ENCODE results near the gene OSTF1.

OSTF1 gene

GRCh38 chr9:75169623-75170022 lies 81.3 kb downstream of the OSTF1 start:
- no peak for DNase-seq

- no peak for DNase-seq
Measured at GRCh38 chr9:75170898-75171360, 82.6 kb downstream of the OSTF1 start.

- DNase-seq, result no peak
Measured at GRCh38 chr9:75175395-75175794, 87.1 kb downstream of the OSTF1 start.

GRCh38 chr9:75176037-75176436 lies 87.7 kb downstream of the OSTF1 start:
- DNase-seq, result no peak

- DNase-seq, result no peak
Measured at GRCh38 chr9:75181750-75182149, 93.4 kb downstream of the OSTF1 start.

GRCh38 chr9:75183306-75183705 lies 95.0 kb downstream of the OSTF1 start:
- DNase-seq, result no peak

GRCh38 chr9:75184471-75184870 lies 96.2 kb downstream of the OSTF1 start:
- no peak for DNase-seq

GRCh38 chr9:75185585-75186170 lies 97.4 kb downstream of the OSTF1 start:
- DNase-seq, result peak in 1 of 2 experiments; percentile 29

GRCh38 chr9:75186767-75187380 lies 98.6 kb downstream of the OSTF1 start:
- peak; percentile 1 to 11 for DNase-seq

- no peak for DNase-seq
Measured at GRCh38 chr9:75188756-75189155, 100.4 kb downstream of the OSTF1 start.

GRCh38 chr9:75190762-75191161 lies 102.4 kb downstream of the OSTF1 start:
- no peak for DNase-seq
